Thymus (tissue), 2 donors: Measurements from ENCODE around the gene MUC13. TPM values are rescaled to one million over a fixed set of nuclear protein-coding genes. Genes with fewer than 3 reads are reported as not detected.

Experiments used
- polyA plus RNA-seq: library from polyadenylated mRNA; stranded (reverse); fragments of 200-250 nt; gene quantifications from one replicate; pipeline ENCODE4 v1.2.3, GENCODE V29; 2013
- total RNA-seq: library from RNA; stranded (reverse); fragments of 120-200 nt; gene quantifications from one replicate; pipeline ENCODE4 v1.2.4, GENCODE V29; 2013
- donor health status: healthy.

Gene MUC13
- total and polyA plus RNA-seq, 2 donors, result 0.05 to 0.46 TPM

Other genes starting within 250 kb of the MUC13 start
- 27.6 TPM for gene UMPS, start 204.3 kb downstream of the MUC13 start, total RNA-seq
- gene UMPS, start 204.3 kb downstream of the MUC13 start, polyA plus RNA-seq, result 17.6 TPM
- gene ITGB5, start 47.4 kb downstream of the MUC13 start, total RNA-seq, result 9.6 TPM
- 16.9 TPM for gene ITGB5, start 47.4 kb downstream of the MUC13 start, polyA plus RNA-seq
- 3.7 TPM for gene HEG1, start 121.2 kb upstream of the MUC13 start, total RNA-seq
- gene HEG1, start 121.2 kb upstream of the MUC13 start, polyA plus RNA-seq, result 4.7 TPM